GM21619 (cell line): ENCODE data around the gene SIAH3.
"Not testable (repeated sequence)": the region's sequence is repeated elsewhere in the genome, so short reads cannot be mapped to it uniquely, and the experiment has no call there.

Source experiments
- ATAC-seq: cut with Tn5 transposase; IDR thresholded peaks from one replicate; pipeline ENCODE4 v1.9.1; 2021; ENCODE audit not compliant: unreplicated experiment

The SIAH3 gene, protein sequence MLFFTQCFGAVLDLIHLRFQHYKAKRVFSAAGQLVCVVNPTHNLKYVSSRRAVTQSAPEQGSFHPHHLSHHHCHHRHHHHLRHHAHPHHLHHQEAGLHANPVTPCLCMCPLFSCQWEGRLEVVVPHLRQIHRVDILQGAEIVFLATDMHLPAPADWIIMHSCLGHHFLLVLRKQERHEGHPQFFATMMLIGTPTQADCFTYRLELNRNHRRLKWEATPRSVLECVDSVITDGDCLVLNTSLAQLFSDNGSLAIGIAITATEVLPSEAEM

DNA sequence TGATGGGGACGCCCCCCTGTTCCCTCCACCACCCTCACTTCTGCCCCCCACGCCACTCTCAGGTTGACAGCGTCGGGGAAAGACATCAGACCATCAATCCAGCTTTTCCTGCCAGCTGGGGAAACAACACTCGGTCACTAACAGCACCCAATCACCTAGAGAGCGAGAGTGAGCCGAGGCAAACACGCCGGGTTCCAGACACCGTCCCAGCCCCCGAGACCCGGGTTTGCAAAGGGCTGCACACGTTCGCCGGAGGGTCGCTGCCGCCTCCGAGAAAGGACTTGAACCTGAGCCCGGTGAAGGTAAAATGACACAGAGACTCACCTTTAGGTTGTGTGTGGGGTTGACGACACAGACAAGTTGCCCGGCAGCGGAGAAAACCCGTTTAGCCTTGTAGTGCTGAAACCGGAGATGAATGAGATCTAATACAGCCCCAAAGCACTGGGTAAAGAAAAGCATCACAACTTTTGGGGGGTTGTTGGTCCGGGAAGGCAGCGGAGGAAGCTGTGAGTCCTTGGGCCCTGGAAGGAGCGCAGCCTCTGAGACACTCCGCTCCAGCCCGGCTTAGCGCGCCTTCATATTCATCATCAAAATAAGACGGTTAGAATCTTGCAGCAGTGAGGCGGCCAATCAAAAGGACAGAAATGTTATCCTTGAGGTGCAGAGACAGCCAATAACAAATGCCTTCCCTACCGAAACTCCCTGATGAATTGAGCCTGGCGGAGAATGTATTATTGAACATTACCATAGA, at the start of gene SIAH3:
TSS of gene SIAH3 (minus strand) at position 583 of the 751 bp plus-strand sequence. CDS start at position 459, 124 bp downstream.
- ATAC-seq, result no peak

DNA sequence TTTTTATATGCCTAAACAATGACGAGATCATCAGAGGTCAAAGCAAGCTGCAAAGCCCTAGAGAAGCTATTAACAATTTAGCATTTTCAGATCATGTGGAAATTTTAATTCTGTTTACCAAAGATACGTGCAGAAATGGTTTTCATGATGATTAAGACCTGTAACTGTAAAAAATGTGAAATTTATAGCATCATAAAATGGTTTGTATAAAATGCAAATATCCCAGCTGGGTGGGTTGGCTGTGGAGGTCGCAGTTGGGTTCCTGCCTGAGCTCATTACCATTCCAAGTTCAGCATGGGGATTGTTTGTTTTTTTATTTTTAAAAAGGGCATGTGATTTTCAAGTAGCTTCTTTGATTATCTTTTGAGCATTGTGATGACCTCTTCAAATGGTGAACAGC, 47.9 kb upstream of the SIAH3 start:
- no peak for ATAC-seq

DNA sequence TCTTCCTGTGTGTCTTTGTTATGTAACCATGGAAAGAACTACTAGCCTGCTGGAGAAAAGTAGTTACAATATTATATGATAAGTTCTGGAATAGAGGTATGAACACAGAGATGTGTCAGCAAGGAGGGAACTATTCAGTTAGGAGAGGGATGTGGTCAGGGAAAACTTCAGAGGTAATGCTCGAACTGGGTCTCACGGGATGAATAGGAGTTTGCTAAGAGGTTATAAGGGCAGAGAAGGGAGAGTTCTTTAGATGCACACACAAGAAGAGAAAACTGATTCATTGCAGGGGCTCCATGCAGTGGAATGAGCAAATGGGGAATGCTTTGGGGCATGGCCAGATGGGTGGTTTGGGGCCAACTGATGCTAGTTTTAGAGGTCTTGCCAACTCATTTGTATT, 46.0 kb upstream of the SIAH3 start:
- no peak for ATAC-seq

DNA sequence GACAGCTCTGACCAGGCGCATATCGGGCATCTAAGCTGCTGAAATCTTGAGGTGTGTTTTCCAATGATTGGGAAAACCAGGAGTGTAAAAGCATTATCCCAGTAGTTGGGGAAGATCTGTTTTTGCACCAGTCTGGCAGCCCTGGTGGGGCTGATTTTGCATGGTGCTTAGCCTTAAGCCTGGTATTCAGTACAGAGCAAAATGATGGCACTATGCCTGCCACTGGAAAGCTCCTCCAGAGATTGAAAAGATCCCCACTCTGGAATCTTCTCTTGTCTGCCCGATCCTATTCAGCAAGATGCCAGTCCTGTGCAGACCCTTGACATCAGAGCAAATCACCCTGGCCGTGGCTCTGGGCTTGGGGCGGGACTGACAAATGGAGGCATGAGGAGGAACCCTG, 44.7 kb upstream of the SIAH3 start:
- ATAC-seq, result no peak

DNA sequence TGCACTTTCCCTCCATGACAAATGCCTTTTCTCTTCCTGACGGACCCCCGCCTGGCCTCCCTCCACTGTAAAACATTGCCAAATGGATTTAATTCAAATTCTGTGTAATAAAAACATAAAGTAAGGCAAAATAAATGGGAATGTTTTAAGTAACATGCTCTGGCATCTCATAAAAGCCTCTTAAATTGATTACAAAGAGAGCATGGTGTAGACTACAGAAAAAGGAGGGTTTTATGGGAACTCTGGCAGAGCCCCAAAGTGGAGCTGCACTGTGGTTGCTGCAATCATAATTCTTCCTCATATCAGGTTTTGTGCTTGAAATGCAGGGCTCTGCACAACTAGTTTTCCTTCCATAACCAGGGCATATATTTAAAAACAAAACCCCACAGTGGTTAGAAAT, 44.3 kb upstream of the SIAH3 start:
- ATAC-seq, result no peak

DNA sequence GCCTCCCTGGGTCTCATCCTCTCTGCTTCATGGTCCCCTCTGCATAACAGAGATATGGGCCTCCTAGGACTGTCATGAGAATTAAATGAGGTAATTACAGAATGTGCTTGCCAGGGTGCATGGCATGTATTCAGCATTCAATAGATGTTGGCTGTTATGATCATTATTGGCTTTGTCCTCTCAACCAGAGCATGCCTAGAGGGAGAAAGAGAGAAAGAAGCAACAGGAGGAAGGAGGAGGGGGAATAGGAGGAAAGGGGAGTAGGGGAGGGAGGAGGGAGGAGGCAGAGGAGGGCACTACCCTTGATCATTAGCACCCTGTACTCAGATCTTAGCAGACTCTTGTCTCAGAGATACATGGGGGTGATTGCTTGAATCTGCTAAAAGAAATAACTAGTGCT, 41.0 kb upstream of the SIAH3 start:
- ATAC-seq, result no peak

DNA sequence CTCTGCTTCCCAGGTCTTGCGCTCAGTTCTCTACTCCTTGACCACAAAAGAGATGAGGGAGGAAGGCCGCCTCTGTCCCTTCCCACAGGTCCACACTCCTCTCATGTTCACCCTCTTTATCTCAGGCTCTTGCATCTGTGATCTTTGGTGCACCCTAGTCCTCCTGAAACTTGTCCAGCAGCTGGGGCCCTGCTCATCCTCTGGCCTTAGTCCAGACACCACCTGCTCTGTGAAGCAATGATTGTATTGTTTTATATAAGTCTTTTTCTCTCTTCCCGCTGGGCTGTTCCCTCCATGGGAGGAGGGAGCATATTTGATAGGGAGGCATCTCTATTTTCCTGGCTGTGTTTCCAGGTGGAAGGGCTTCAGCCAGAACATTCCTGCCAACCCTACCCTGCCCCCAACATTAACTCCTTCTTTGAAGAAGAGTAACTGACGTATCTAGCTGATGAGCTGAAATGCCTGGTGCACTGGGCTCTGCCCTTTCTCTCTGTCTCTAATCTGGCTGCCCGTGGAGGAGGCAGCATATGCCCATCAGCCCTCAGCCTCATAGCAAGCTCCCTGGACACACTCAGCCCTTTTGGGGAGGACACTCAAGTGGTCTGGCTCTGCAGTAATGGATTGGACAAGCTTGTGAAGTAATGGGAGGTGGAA, 38.2 kb upstream of the SIAH3 start:
- no peak for ATAC-seq

DNA sequence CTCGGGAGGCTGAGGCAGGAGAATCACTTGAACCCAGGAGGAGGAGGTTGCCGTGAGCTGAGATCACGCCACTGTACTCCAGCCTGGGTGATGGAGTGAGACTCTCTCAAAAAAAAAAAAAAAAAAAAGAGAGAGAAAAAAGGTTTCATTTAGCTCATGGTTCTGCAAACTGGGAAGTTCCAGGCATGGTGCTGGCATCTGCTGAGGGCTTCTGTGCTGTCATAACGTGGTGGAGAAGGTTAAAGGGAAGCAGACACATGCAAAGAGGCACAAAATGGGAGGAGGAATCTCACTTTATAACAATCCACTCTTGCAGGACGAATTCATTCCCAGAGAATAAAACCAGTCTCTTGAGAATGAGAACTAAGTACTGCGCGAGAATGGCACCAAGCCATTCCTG, 34.9 kb upstream of the SIAH3 start:
- no peak for ATAC-seq

DNA sequence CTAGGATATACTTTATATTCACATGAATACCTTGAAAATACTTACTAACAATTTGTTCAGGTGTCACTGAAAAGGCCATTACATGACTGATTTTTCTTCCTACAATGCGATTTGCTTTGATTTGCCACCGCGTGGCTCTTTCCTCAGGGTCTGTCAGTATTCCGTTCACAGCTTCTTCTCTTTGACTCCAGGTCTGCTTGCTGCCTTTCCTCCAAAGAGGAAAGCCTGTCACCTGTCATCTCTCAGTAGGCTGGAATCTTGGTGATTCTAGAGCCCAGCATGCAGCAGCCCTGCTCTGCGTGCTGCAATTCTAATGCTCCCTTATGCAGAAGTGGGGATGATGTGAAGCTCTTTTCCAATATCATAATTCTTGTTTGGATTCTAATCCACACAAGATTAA, 33.6 kb upstream of the SIAH3 start:
- ATAC-seq, result no peak

DNA sequence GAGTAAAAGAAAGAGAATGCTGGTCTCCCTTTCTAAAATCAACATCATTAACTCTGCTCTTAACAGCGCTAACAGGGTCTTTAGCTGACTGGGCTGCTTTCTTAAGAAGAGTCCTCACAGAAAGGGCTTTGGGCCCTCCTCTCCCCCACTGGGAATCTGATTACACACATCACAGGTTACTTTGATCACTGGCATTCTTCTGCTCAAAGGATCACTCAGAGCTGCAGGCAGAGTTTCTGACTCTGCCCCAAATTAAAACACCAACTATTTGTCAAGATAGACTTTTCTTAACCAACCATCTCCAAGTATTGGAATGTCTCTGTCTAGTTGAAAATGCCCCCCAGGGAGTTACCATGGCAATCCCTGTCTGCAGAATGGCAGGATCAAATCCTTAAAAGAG, 31.1 kb upstream of the SIAH3 start:
- no peak for ATAC-seq

DNA sequence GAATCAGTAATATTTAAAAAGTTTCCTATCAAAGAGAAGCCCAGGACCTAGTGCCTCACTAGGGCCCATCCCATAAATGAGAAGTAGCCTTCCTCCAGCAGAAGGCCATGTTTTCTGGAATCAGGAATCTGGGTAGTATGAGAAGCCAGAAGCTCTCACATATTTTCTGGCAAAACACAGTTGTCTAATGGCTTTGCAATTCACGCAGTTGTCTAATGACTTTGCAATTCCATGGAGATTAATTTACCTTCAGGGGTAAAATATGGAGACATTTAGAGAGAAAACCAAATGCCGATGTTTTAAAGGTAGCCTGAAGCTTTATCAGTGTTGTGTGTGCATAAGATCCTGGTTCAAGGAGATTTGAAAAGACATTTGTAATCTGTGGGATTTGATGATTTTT, 29.8 kb upstream of the SIAH3 start:
- ATAC-seq, result no peak

DNA sequence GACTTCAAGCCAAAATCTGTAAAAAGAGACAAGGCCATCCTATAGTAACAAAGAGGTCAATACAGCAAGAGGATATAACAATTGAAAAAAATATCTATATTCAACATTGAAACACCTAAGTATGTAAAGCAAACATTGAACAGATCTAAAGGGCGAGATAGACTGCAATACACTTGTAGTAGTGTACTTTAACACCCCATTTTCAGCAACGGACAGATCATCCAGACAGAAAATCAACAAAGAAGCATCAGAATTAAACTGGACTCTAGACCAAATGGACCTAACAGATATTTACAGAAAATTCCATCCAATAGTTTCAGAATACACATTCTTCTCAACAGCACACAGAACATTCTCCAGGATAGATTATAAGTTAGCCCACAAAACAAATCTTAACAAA, 28.7 kb upstream of the SIAH3 start:
- ATAC-seq, result no peak

DNA sequence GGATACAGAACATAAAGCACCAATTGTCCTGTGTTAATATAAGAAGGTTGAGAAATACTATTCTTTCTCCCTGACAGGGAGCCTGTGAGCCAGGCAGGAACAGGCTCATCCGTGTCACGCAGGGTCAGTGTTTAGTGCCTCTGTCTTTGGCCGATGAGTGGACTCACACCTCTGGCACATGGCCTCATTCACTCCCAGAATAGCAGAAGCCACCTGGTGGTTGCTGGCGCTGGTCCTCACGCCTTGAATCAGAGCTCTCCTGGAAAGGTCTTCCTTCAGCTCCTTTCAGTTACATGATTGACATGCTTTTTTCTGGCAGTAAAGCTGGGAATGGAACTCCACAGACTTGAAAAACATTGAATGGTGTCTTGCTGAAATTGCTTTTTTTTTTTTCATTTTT, 28.1 kb upstream of the SIAH3 start:
- no peak for ATAC-seq

DNA sequence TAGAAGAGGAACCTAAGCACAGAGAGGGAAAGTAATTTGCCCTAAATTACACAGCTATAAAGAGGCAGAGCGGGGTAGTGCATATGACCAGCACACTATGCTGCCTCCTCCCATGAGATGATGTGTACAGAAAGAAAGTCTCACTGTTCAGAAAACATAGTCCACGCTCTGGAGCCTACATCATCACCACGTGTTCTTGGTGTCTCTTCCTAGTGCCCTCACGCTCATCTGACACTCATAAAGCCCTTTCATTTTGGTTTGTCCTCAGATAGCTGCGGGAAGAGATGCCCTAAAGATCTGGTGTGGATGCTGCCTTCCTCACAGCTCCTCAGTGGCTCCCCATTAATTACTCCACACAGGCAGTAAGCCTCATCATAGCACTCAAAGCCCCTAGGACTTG, 27.4 kb upstream of the SIAH3 start:
- no peak for ATAC-seq

DNA sequence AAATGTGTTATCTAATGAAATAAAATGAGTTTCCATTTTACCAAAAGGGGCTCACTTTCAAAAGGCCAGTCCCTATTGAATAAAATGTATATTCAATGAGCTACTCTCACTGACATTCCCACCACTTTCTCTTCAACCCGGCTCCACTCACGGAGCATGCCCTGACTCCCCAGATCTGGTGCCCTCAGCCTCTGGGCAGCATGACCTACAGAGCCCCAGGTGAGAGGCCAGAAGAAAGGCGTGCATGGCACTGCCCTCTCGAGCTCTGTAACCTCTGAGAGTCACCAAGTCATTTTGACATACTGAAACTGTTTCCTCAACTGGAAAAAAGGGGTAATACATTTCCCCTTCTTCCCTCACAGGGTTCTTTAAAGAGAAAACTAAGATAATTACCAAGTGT, 25.2 kb upstream of the SIAH3 start:
- no peak for ATAC-seq

DNA sequence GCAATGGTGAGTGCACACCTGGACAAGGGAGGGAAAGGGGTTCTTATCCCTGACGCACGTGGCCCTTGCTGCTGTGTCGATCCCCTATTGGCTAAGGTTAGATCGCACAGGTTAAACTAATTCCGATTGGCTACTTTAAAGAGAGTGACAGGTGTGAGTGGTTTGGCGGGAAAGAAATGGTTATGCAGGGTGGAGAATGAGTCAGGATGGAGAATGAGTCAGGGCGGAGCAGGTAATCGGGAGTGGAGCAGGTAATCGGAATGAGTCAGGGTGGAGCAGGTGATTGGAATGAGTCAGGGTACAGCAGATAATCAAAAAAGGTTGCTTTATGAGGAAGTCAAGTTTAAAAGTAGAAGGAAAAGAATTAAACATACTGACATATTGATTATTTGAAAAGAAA, 24.4 kb upstream of the SIAH3 start:
- no peak for ATAC-seq

DNA sequence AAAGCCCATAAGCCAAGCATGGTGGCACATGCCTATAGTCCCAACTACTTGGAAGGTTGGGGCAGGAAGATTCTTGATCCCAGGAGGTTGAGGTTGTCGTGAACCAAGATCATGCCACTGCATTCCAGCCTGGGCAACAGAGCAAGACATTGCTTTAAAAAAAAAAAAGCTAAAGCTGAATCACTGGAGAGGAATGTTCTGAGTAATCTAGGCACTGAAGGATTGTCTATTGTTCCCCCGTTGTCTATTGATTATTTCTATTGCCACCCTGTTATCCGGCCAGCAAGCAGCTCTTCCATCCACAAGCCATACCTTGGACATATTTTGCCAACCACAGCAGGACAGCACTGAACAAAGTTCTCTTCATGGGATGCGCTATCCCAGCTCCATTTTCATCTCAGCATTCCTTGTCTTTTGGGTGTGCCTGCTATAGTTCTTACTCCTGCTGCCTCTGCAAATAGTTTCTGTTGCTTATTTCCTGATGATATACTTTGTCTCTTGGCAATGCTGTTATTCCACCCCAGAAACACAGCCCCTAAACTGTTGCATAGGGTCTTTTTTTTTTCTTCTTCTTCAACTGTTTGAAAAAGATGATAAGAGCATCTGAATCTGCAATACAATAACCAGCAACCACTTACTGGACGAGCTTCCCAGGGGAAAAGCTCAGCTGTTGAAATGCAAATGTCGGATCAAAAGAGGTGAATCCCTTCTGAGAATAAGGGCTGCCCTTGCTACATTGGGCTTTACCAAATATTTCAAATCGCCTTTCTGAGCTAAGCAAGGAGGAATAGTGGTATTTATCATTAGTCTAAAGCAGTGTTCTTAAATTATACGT, 22.2 kb upstream of the SIAH3 start:
- ATAC-seq, result no peak

DNA sequence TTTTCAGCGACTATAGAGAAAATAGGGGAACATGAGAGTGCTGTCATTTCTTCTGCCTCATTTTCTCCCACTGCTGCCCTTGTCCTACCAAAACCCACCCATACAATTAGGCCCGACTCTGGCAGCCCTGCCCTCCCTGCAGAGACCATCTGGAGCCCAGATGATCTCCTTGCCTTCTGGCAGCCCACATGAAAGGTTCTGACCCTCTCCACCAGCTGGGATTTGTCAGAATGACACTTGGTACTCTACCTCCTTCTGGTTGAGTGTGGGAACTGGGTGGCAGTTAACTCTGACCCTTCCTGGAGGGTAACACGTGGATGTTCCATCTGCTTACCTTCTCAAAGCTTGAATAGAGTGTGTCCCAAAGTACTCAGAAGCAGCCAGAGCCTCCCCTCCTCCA, 21.0 kb upstream of the SIAH3 start:
- no peak for ATAC-seq

DNA sequence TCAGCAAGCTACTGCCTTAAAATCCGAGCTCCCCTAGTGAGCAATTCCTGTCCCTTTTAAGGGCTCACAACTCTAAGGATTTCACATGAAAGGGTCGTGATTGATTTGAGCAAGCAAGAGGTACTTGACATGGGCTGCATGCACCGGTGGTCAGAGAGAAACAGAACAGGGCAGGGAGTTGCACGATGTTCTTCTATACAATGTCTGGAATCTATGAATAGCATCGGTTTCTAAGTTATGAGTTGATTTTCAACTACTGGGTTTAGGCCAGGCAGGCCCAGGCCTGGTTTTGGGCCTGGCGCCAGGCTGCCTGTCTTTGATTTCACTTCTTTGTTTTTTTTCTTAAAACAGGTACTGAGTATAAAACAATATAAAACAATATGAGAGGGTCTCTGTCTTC, 19.6 kb upstream of the SIAH3 start:
- ATAC-seq, result not testable (repeated sequence)

DNA sequence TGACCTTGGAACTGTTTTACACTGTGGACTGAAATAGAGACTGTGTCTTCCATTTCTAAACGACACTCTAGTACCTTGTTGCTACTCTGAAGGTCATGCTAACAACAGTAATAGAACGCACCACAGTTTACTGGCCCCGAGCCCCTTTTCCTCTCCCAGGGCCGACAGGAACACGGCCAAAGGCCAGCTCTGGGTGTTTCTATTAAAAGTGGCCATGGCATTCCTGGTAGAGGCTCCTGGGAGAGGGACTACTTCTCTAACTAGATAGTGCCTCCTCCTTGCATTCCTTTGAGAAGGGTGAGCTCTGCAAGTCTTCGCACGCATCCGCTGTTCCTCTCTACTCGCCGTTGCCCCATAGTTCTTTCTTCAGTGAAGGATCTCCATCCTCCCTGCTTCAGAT, 18.7 kb upstream of the SIAH3 start:
- no peak for ATAC-seq

DNA sequence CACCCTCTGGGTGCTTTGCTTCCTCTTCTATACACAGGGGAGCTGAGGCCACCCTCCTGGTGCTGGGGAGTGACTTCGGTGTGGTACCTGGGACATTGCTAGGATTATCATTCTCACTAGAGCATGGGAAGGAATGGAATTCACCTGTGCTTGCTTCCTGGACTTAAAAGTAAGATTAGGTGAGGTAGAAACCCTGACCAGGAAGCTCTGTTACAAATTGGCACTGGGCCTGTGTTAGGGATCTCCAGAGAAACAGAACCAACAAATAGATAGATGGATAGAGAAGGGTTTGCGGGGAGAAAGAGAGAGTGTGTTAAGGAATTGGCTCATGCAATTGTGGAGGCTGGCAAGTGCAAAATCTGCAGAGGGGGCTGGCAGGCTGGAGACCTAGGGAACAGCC, 13.9 kb upstream of the SIAH3 start:
- ATAC-seq, result no peak
